Stimulated activated CD4-positive, alpha-beta T cell treated with anti-CD3 and anti-CD28 coated beads, Interleukin-4, amount 100 ng/mL, for 1 hour (primary cell): ENCODE measurements around the gene NCF4.

ENCODE experiments used
- DNase-seq: peaks from one replicate; pipeline ENCODE4 v3.0.0-alpha.2; 2020

Gene NCF4

DNA sequence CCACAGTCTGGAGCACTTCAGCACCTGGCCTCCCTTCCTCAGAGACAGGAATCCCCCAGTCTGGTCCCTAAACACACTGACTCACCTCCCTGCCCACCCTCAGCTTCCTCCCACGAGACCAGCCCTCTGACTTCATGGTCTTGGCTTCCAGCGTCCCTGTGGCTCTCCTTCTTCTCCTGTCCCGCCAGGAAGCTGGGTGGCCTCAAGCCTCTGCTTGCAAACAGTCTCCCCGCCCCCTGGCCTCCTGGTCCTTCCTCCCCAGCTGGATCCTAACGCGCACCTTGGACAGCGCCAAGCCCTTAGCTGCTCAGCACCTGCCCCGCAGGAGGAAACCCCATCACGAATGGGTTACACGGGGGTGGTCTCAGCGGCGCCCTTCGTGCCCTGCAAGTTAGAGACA is 4.5 kb downstream of the NCF4 start:
- no peak for DNase-seq

DNA sequence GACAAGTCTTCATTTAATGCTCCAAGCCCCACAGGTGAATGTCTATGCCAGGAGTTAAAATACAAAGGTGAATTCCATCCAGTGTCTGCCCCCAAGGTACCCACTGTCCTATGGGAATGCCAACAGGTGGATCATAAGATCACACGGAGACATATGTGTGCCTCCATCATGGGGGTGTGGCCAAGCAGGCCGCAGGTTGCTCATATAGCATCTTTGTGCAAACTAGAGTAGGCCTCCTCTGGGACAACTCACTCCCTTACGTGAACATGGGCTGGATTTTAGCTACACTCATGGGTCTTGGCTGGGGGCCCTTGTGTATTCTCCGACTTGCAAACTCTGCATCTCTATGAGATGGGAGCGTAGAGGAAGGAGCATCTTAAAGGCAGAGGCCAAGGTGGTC is 6.9 kb downstream of the NCF4 start:
- no peak for DNase-seq

GRCh38 chr22:36868546-36869181 is 7.9 kb downstream of the NCF4 start:
- DNase-seq, result no peak

DNA sequence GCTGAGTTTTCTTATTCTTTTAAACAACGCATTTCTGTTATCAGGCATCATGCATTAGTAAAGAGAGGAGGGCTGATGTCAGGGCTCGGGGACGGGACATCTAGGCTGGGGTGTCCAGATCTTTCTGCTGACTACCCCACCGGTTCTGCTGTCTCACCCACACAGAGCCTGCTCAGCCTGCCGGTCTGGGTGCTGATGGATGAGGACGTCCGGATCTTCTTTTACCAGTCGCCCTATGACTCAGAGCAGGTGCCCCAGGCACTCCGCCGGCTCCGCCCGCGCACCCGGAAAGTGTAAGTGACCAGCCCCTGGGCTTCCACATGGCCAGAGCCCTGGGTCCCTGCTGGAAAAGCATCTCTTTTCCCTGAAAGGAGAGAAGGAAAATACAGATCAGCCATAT is 9.4 kb downstream of the NCF4 start:
- no peak for DNase-seq

DNA sequence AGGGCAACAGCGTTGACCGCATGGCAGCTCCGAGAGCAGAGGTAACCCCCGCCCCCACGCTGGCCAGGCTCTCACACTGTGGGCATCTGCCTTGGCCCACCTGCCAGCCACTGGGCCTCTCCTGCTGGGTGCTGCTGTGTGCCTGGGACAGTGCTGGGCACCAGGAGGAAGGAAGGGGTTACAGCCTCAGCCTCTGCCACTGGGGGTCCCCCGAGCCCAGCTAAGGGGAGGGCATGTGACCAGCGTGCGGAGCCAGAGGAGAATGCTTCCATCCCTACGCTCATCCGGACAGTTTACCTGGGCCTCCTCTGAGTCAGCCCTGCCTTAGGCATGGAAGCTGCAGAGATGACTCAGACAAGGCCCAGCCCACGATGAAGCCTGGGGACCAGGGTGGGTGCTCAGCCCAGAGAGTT is 10.9 kb downstream of the NCF4 start:
- DNase-seq, result no peak

DNA sequence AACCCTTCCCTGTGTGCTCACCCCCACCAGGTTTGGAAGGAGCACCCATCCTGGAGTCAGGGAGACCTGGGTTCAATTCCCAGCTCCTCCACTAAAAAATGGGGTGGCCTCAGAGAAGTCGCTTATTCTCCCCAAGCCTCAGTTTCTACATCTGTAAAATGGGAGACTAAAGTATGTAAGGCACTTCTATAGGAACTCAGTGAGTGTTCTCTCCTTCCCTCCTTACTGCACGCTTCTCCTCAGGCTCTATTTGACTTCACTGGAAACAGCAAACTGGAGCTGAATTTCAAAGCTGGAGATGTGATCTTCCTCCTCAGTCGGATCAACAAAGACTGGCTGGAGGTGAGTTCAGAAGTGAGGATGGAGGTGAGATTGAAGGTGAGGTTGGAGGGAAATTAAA is 11.3 kb downstream of the NCF4 start:
- no peak for DNase-seq

GRCh38 chr22:36872866-36873498 is 12.2 kb downstream of the NCF4 start:
- no peak for DNase-seq

DNA sequence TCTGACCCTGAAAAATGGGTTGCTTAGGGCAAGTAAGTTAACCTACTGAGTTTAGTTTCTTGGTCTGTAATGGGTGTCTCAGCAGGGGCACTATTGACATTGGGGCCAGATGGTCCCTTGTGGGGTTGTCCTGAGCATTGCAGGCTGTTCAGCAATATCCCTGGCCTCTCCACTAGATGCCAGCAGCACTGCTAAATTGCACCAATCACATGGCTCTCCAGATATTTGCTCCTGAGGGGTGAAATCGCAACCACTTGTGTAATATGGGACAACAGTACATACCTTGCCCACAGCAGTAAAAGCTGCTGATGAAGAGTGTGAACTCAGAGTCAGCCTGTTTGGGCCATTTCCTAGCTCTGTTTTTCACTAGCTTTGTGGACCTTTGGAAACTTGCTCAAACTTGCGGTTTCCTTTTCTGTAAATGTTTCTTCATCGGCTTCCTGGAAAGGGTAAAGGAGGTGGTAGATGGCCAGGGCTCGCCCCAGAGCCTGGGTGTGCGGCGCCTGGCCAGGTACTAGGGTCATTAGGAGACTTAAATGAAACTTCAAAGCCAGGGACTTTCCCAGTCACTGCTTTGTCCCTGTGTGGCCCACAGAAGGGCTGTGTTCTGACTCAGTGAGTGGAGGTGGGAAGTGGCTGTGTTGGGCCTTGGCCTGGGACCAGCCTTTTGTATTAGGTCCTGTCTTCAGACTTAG is 13.0 kb downstream of the NCF4 start:
- DNase-seq, result peak; percentile 16

GRCh38 chr22:36874309-36874696 is 13.5 kb downstream of the NCF4 start:
- no peak for DNase-seq

DNA sequence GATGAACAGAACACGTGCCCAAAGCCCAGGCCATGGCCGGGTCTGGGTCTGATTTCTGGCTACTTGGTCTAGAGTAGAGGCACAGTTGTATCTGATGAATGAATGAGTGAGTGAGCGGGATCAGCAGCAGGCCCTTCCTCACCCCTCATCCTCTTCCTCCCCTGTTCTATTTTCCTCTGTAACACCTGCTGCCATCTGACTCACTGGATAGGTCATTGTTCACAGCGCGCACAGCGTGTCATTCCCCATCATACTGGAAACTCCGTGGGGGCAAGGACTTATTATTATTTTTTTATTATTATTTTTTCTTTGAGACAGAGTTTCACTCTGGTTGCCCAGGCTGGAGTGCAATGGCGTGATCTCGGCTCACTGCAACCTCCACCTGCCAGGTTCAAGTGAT is 13.9 kb downstream of the NCF4 start:
- DNase-seq, result no peak

- DNase-seq, result no peak
These were observed 14.9 kb downstream of the NCF4 start for GRCh38 chr22:36875741-36876140.

DNA sequence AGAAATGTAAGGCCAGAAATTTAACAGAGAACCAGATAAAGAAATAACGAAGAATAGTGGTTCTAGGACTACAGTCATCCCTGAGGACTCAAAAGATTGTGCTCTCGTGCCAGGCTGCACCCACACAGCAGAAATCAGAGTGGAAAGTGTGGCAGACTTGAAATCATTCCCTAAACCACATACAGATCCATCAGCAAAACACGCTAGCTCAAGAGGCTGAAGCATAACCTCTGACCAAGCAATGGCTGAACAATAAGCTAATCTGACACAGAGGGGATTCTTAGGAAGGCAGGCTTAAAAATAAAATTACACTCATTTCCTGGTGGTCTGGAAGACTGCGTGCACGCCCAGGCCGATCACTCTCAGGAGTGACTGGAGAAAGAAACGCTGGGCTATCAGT is 19.0 kb downstream of the NCF4 start:
- no peak for DNase-seq

GRCh38 chr22:36881504-36882245 is 20.9 kb downstream of the NCF4 start:
- DNase-seq, result no peak

DNA sequence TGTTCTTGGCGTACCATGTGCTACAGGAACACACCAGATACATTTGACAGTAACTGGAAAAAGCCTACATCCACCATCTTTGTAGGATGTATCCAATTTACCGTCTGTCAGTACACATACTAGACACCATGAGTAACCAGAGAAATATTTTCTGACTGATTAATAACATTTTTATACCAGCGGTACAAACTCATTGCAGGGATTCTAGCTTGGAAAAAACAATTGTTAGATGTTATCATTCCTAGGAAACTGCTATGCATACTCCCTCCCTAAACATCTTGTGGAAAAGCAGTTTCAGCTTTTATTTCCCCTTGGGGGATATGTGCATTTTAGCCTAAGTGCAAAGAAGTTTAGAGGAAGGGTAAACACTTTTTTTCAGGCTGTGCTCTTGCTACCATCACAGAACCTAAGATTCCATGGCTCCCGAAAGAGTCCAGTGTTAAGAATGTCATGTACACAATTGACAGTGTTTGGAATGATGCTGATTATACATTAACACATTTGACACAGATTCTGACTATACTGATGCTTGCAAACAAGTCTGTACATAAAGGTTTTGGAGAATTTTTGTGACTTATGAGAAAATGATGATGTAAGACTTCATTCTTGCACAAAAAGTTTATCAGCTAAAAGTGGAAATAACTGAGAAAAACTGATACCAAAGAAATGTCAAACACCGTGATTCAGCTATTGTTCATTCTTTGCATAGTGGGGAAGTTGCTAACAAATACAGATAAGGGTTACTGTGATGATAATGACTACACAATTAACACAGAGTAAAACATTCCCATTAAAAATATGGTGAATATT is 23.7 kb downstream of the NCF4 start:
- DNase-seq, result no peak

DNA sequence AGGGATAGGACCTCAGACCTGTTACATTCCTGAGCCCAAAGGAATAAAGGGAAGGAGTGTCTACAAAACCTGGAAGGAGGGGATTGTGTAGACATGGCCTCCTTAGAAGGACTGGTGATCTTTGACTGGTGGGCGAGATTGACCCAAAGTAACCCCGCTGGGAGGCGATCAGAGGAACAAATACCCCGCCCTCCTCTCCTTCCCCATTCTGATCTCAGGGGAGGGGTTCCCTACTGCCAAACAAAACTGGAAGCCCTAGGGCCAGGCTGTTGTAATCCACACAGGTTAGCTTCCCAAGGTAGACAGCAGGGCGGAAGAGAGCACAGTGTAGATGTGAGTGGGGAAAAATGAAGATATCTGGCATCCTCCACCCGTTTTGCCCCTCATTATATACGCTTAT is 24.7 kb downstream of the NCF4 start:
- no peak for DNase-seq

GRCh38 chr22:36886016-36886415 is 25.2 kb downstream of the NCF4 start:
- no peak for DNase-seq

DNA sequence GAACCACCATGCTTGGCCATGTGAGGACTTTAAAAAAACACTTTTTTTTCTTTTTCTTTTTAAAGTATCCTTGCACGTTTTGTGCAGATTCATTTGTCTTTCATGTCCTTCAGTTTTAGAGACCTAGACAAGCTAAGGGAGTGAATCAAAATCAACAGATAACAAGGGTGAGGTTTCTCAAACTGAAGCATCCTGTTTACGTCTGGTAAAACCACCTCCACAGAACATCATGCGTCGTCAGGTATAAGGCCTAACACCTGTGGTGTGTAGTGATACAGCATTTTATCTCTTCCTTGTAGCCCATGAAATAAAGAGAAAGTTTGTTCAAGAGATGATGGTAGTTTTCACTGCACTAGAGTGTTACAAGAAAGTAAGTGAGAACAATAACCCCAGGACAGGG is 26.4 kb downstream of the NCF4 start:
- DNase-seq, result no peak

DNA sequence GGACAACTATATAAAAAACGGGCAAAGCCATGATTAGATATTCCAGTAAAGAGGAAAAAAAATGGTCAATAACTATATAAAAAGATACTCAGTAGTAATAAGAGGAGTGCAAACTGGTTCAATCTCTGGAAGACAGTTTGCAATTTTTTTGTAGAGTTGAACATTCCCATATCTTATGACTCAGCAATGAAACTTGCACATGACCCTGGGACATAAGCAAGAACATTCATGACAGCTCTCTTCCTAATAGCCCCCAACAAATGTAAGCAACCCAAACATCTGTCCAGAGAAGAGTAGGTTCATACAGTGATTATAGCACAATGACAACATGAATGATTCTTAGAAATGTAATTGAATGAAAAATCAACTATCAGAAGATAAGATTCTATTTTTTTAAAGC is 30.8 kb downstream of the NCF4 start:
- no peak for DNase-seq

GRCh38 chr22:36892292-36892691 is 31.5 kb downstream of the NCF4 start:
- no peak for DNase-seq

GRCh38 chr22:36893262-36893661 is 32.5 kb downstream of the NCF4 start:
- DNase-seq, result no peak

DNA sequence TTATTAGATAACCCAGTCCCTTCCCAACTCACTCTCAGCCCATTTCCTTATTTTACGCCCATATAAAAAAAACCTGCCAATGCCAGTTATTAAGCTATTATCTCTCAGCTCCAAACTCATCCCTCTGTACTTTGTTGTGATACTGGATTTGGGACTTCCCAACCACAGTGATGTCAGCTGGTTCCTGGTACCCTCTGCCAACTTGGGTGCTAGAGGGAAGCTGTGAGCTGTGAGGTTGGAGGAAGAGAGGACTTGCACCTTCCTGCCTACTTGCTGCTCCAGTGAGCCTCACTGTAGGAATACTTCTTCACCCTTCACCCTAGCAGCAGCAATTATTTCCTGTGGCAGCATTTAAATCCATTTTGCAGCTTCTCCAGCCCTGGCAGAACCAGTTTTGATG is 33.5 kb downstream of the NCF4 start:
- no peak for DNase-seq

DNA sequence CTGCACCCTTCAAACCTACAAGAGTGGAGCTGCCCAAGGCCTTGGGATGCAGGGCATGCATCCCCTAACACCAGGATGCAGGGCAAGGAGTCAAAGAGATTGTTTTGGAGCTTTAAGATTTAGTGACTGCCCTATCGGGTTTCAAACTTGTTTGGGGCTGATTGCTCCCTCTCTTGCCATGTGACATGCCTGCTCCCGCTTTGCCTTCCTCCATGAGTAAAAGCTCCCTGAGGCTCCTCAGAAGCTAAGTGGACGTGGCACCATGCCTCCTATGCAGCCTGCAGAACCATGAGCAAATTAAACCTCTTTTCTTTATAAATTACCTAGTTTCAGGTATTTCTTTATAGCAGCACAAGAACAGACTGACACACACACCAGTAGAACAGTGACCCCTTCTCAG is 36.8 kb downstream of the NCF4 start:
- no peak for DNase-seq

DNA sequence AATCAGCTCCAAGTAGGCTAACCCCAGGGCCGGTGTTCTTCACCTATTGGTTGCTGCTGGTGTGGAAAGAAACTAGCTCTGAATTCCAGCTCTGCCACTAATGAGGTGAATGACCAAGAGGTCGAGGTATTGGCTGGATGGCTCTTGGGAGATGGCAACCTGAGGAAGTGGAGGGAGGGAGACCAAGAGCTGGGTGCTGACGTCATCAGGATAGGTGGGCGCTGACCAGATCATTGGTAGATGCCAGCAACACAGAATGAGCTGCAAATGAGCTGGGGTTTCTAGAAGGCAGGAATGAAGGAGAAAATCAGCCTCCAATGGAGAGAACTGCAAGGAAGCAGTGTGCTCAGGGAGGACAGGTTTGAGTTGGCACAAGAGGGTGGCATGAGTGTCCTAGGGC is 37.9 kb downstream of the NCF4 start:
- no peak for DNase-seq
